ENCODE measurements around the gene CRHBP.

DNA sequence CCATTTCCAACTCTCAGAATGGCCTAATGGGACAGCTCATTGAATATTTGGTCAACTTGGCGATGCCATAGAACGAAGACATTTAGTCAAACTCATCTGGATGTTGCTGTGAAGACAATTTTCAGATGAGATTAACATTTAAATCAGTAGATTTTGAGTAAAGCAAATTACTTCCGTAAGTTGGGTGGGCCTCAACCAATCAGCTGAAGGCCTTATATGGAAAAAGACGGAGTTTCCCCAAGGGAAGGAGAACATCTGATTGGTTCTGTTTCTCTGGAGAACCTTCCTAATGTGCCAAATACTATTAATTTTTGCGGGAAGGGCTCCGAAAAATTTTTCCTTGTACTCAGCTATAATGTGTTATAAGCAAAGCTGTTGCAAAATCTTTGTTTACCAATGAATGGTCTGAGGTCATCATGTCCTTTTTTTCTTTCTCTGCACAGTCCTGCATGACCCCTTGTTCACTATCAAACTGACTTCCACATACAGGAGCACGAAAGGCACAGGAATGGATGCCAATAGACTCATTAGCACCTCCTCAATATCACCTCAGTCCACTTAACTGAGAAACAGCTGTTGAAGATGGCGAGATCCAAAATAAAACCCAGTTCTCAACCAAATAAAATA is 27.8 kb downstream of the CRHBP start:
- TF ChIP-seq, protein P1, sequence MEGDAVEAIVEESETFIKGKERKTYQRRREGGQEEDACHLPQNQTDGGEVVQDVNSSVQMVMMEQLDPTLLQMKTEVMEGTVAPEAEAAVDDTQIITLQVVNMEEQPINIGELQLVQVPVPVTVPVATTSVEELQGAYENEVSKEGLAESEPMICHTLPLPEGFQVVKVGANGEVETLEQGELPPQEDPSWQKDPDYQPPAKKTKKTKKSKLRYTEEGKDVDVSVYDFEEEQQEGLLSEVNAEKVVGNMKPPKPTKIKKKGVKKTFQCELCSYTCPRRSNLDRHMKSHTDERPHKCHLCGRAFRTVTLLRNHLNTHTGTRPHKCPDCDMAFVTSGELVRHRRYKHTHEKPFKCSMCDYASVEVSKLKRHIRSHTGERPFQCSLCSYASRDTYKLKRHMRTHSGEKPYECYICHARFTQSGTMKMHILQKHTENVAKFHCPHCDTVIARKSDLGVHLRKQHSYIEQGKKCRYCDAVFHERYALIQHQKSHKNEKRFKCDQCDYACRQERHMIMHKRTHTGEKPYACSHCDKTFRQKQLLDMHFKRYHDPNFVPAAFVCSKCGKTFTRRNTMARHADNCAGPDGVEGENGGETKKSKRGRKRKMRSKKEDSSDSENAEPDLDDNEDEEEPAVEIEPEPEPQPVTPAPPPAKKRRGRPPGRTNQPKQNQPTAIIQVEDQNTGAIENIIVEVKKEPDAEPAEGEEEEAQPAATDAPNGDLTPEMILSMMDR (IDR thresholded peaks at IDR 0.05) = no peak
- TF ChIP-seq ZFX (IDR thresholded peaks at IDR 0.05; ENCODE audit: borderline replicate concordance) = no peak

All from 22Rv1 (cell line).